Trophoblast cell (in vitro differentiated cells and primary cell): ENCODE data around the gene HOOK1.
A peak's percentile ranks its signal among the peaks of the same experiment; 100 is the strongest.
"Not testable (repeated sequence)": the region's sequence is repeated elsewhere in the genome, so short reads cannot be mapped to it uniquely, and the experiment has no call there.

Experiments
- DNase-seq, 2 donors: peaks; one replicate each; pipeline ENCODE4 v3.0.0-alpha.2; 2016
- H2AFZ ChIP-seq: 2 replicates; pipeline ENCODE4 v1.6.1; 2013; ENCODE audit warnings: low read length, moderate library complexity, mild to moderate bottlenecking; ENCODE audit not compliant: insufficient read depth, poor library complexity
- H2AK5ac ChIP-seq: 2 replicates; pipeline ENCODE4 v1.6.1; 2013; ENCODE audit warnings: mild to moderate bottlenecking, low read length
- H2BK120ac ChIP-seq: 2 replicates; pipeline ENCODE4 v1.6.1; 2013; ENCODE audit warnings: low read length, mild to moderate bottlenecking, moderate library complexity; ENCODE audit not compliant: insufficient read depth, poor library complexity
- H2BK12ac ChIP-seq: 2 replicates; pipeline ENCODE4 v1.6.1; 2013; ENCODE audit warnings: mild to moderate bottlenecking, low read length, moderate library complexity
- H2BK5ac ChIP-seq: 2 replicates; pipeline ENCODE4 v1.6.1; 2013; ENCODE audit warnings: low read length, low read depth, moderate library complexity, mild to moderate bottlenecking; ENCODE audit not compliant: poor library complexity
- H3K14ac ChIP-seq: 2 replicates; pipeline ENCODE4 v1.6.1; 2013; ENCODE audit warnings: mild to moderate bottlenecking, low read length
- H3K18ac ChIP-seq: 2 replicates; pipeline ENCODE4 v1.6.1; 2013; ENCODE audit warnings: mild to moderate bottlenecking, low read length
- H3K23ac ChIP-seq: 2 replicates; pipeline ENCODE4 v1.6.1; 2013; ENCODE audit warnings: low read length
- H3K27ac ChIP-seq: 2 replicates; pipeline ENCODE4 v1.5.1; 2013; ENCODE audit warnings: low read depth, mild to moderate bottlenecking, inconsistent platforms, low read length, moderate library complexity
- H3K27me3 ChIP-seq: 2 replicates; pipeline ENCODE4 v1.6.1; 2013; ENCODE audit warnings: inconsistent platforms, mild to moderate bottlenecking, low read length, moderate library complexity; ENCODE audit not compliant: insufficient read depth
- H3K36me3 ChIP-seq, 2 experiments: 1 replicate in 1 of 2; 2 replicates in 1 of 2; pipeline ENCODE4 v1.6.1; 2013; ENCODE audit warnings: low read length in 2 of 2, mild to moderate bottlenecking in 2 of 2, moderate library complexity in 1 of 2; ENCODE audit not compliant: insufficient read depth in 2 of 2, control insufficient read depth in 1 of 2
- H3K4ac ChIP-seq: 2 replicates; pipeline ENCODE4 v1.6.1; 2013; ENCODE audit warnings: low read depth, mild to moderate bottlenecking, low read length, moderate library complexity
- H3K4me1 ChIP-seq, 2 experiments: 1 replicate in 1 of 2; 2 replicates in 1 of 2; pipeline ENCODE4 v1.6.1; 2013; ENCODE audit warnings: low read length in 2 of 2, mild to moderate bottlenecking in 2 of 2, moderate library complexity in 1 of 2; ENCODE audit not compliant: insufficient read depth in 2 of 2, control insufficient read depth in 1 of 2
- H3K4me2 ChIP-seq: 2 replicates; pipeline ENCODE4 v1.6.1; 2013; ENCODE audit warnings: inconsistent platforms, mild to moderate bottlenecking, low read length, moderate library complexity
- H3K4me3 ChIP-seq: 2 replicates; pipeline ENCODE4 v1.5.1; 2013; ENCODE audit warnings: mild to moderate bottlenecking, low read depth, low read length, inconsistent platforms
- H3K79me1 ChIP-seq: one replicate; pipeline ENCODE4 v1.6.1; 2013; ENCODE audit warnings: low read length
- H3K79me2 ChIP-seq: 2 replicates; pipeline ENCODE4 v1.6.1; 2013; ENCODE audit warnings: low read length, mild to moderate bottlenecking; ENCODE audit not compliant: control insufficient read depth, insufficient read depth, poor library complexity
- H3K9ac ChIP-seq: 2 replicates; pipeline ENCODE4 v1.6.1; 2013; ENCODE audit warnings: mild to moderate bottlenecking, low read length
- H3K9me3 ChIP-seq: 2 replicates; pipeline ENCODE4 v1.6.1; 2013; ENCODE audit warnings: low read depth, mild to moderate bottlenecking, control low read depth, inconsistent platforms, low read length; ENCODE audit not compliant: insufficient read depth
- H4K12ac ChIP-seq: 2 replicates; pipeline ENCODE4 v1.6.1; 2013; ENCODE audit warnings: low read depth, mild to moderate bottlenecking, low read length, moderate library complexity
- H4K8ac ChIP-seq: 2 replicates; pipeline ENCODE4 v1.6.1; 2013; ENCODE audit warnings: low read depth, mild to moderate bottlenecking, low read length, moderate library complexity
- H4K91ac ChIP-seq: one replicate; pipeline ENCODE4 v1.6.1; 2013; ENCODE audit warnings: low read depth, mild to moderate bottlenecking, low read length, moderate library complexity
- WGBS: extraction: QIAGEN DNeasy Blood & Tissue Kit; methylation state at CpG from one replicate; pipeline ENCODE4 v1.1.7; 2013; ENCODE audit warnings: missing lambda C conversion rate; ENCODE audit not compliant: insufficient read length, insufficient coverage; ENCODE audit errors: extremely low coverage; 5-methylcytosine and 5-hydroxymethylcytosine counted together

Gene HOOK1

DNA sequence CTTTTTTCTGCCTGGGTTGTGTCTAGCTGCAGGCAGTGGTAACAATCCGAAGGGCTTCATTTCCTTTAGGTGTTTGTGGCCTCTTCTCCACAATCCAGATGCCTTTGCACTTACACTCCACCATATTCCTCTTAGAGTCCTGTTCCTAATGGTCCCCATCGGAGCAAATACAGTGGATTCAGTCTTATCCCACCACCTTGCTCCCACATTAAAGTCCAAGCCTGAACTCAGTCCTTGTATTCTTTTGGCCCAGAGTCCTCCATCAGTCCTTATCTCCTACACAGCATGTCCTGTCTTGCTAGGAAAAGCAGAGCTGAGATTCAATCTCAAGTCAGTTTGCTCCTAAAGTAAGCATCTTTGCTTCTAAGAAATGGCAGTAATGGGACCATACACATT is 103.0 kb downstream of the HOOK1 start:
- Histone ChIP-seq H3K4me3 (no peak overlapping the region), H3K4ac (no peak overlapping the region), H3K79me1 (no peaks in the 10 kb centered on the region), H3K23ac (no peak overlapping the region), H3K18ac (no peak overlapping the region), H3K4me2 (no peak overlapping the region), H3K9ac (no peak overlapping the region), H3K79me2 (no peaks in the 10 kb centered on the region), H3K9me3 (no peaks in the 10 kb centered on the region), H2BK120ac (no peak overlapping the region), H3K27me3 (no peaks in the 10 kb centered on the region), H4K12ac (no peak overlapping the region), H2BK5ac (no peak overlapping the region), H3K36me3 (no peaks in the 10 kb centered on the region), H4K8ac (no peak overlapping the region), H3K4me1 (no peaks in the 10 kb centered on the region), H4K91ac (no peak overlapping the region), H2AFZ (no peak overlapping the region), H2AK5ac (no peak overlapping the region), H2BK12ac (no peak overlapping the region), H3K14ac (no peak overlapping the region), H3K27ac (no peak overlapping the region)
- WGBS = no CpG with 5 or more reads among the region's 2 CpGs
- DNase-seq = no peak

DNA sequence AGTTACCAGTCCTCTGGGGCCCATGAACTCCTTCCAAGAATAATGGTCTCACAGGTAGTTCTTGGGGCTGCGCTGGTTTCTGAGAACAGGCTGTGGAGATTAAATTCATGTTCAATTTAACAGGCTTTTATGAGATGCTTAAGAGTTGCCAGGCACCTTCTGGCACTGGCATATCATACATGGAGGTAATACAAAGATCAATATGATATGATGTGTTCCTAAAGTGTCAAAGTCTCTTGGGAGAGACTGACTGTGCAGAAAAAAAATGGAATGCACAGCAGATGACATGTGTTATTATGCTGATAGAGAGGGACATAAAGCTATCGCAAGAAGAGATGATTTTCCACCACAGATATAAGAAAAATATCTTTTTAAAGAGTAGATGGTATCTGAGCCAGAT is 105.0 kb downstream of the HOOK1 start:
- H4K12ac ChIP-seq = no peak overlapping the region
- WGBS = no CpG with 5 or more reads among the region's 2 CpGs

DNA sequence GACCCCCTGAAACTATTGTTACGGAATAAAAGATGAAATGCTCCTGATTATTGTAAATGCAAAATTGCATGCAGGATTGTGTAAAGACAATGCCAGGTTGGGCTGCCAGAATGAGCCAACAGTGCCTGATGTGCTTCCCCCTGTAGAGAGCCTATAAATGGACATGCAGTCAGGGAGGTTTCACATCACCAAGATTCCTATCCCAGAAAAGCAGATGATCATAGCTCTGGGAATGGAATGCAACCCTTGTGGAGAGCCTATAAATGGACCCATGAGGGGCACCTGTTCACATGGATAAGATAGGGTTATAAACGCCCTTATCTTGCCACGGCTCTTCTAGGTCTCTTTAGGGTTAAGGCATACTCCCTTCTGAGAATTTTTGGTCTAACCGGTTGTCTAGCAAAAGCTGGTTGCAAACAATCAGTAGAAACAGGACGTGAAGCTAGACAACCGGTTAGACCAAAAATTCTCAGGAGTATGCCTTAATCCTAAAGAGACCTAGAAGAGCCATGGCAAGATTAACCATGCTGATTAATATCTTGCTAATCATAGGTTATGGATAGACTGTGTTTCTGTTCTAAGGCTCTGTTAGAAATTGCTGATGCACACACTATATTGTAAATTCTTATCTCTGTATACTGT is 106.6 kb downstream of the HOOK1 start:
- H2BK120ac ChIP-seq, H3K79me2 ChIP-seq, H4K12ac ChIP-seq, H4K91ac ChIP-seq, H2BK12ac ChIP-seq, H2AFZ ChIP-seq, H3K18ac ChIP-seq, H2BK5ac ChIP-seq, H3K9ac ChIP-seq, H3K14ac ChIP-seq, H4K8ac ChIP-seq, H3K4me1 ChIP-seq, H3K79me1 ChIP-seq, H3K27ac ChIP-seq, H2AK5ac ChIP-seq, H3K9me3 ChIP-seq, H3K36me3 ChIP-seq, H3K4me3 ChIP-seq, H3K4me2 ChIP-seq, H3K4ac ChIP-seq, H3K27me3 ChIP-seq, H3K23ac ChIP-seq: not testable (repeated sequence)
- no CpG with 5 or more reads among the region's 6 CpGs for WGBS
- peak; percentile 25 to 75 for DNase-seq

More for the DNA sequence above, 105.0 kb downstream of the HOOK1 start:
- Histone ChIP-seq H3K4me3 (no peak overlapping the region), H3K27me3 (no peaks in the 10 kb centered on the region), H3K79me2 (no peaks in the 10 kb centered on the region), H4K91ac (no peak overlapping the region), H2BK12ac (no peak overlapping the region), H3K27ac (no peak overlapping the region), H2BK5ac (no peak overlapping the region), H3K9me3 (no peaks in the 10 kb centered on the region), H3K18ac (no peak overlapping the region), H3K14ac (no peak overlapping the region), H3K4ac (no peak overlapping the region), H4K8ac (no peak overlapping the region), H2AK5ac (no peak overlapping the region), H3K4me1 (no peaks in the 10 kb centered on the region), H2BK120ac (no peak overlapping the region), H3K23ac (no peak overlapping the region), H3K36me3 (no peaks in the 10 kb centered on the region), H2AFZ (no peak overlapping the region), H3K9ac (no peak overlapping the region), H3K79me1 (no peaks in the 10 kb centered on the region), H3K4me2 (no peak overlapping the region)
- no peak for DNase-seq

DNA sequence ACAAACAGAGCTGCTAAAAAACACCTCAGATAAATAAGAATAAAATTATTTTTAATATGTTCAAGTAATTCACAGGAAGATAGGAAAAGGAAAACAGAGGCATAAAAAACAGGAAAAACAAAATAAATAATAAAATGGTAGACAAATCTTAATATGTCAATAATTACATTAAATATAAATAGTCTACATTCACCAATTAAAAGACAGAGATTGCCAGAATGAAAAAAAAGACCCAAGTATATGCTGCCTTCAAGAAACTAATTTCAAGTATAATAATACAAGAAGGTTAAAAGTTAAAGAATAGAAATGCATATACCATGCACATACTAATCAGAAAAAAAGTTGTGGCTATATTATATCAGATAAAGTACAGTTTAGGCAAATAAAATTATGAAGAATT is 109.9 kb downstream of the HOOK1 start:
- H3K14ac ChIP-seq = no peak overlapping the region
- H3K23ac ChIP-seq = no peak overlapping the region
- no peak overlapping the region for H4K12ac ChIP-seq
- no peak overlapping the region for H2AFZ ChIP-seq
- H4K91ac ChIP-seq = no peak overlapping the region
- no peak overlapping the region for H3K9ac ChIP-seq
- H3K4me1 ChIP-seq = peaks cover 5 to 6% of the 10 kb centered on the region in 2 experiments
- H3K9me3 ChIP-seq = no peaks in the 10 kb centered on the region
- H3K4ac ChIP-seq = no peak overlapping the region
- no peak overlapping the region for H3K4me2 ChIP-seq
- no peak overlapping the region for H2BK12ac ChIP-seq
- no peak overlapping the region for H4K8ac ChIP-seq
- DNase-seq = no peak
- no peak overlapping the region for H3K4me3 ChIP-seq
- no peak overlapping the region for H2BK5ac ChIP-seq
- no peak overlapping the region for H3K18ac ChIP-seq
- H3K36me3 ChIP-seq = no peaks in the 10 kb centered on the region
- no peak overlapping the region for H3K27ac ChIP-seq
- H3K79me1 ChIP-seq = no peaks in the 10 kb centered on the region
- H2BK120ac ChIP-seq = no peak overlapping the region
- H2AK5ac ChIP-seq = no peak overlapping the region
- no peaks in the 10 kb centered on the region for H3K79me2 ChIP-seq
- no peaks in the 10 kb centered on the region for H3K27me3 ChIP-seq
